Measurements from ENCODE around the gene CXCR2.
"Not testable (repeated sequence)": the region's sequence is repeated elsewhere in the genome, so short reads cannot be mapped to it uniquely, and the experiment has no call there.

The CXCR2 gene

GRCh38 chr2:218091746-218092145, 34.1 kb upstream of the CXCR2 start:
- TF ChIP-seq, protein P1, sequence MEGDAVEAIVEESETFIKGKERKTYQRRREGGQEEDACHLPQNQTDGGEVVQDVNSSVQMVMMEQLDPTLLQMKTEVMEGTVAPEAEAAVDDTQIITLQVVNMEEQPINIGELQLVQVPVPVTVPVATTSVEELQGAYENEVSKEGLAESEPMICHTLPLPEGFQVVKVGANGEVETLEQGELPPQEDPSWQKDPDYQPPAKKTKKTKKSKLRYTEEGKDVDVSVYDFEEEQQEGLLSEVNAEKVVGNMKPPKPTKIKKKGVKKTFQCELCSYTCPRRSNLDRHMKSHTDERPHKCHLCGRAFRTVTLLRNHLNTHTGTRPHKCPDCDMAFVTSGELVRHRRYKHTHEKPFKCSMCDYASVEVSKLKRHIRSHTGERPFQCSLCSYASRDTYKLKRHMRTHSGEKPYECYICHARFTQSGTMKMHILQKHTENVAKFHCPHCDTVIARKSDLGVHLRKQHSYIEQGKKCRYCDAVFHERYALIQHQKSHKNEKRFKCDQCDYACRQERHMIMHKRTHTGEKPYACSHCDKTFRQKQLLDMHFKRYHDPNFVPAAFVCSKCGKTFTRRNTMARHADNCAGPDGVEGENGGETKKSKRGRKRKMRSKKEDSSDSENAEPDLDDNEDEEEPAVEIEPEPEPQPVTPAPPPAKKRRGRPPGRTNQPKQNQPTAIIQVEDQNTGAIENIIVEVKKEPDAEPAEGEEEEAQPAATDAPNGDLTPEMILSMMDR (IDR thresholded peaks at IDR 0.05) = no peak
- Histone ChIP-seq H3K36me3 (ENCODE audit: control insufficient read depth, insufficient read depth, low read length) (no peaks in the 10 kb centered on the region), H3K4me1 (no peaks in the 10 kb centered on the region), H3K4me3 (ENCODE audit: low read depth, low read length) (no peak overlapping the region), H3K27ac (no peak overlapping the region), H3K4me2 (ENCODE audit: low read length) (no peak overlapping the region), H3K9me3 (ENCODE audit: control insufficient read depth, low read length) (no peaks in the 10 kb centered on the region), H2AFZ (no peak overlapping the region), H3K79me2 (no peaks in the 10 kb centered on the region), H3K27me3 (ENCODE audit: control insufficient read depth, insufficient read depth, low read length) (no peaks in the 10 kb centered on the region), H3K9ac (no peak overlapping the region)

GRCh38 chr2:218093879-218094278, 31.9 kb upstream of the CXCR2 start:
- H3K27ac ChIP-seq = no peak overlapping the region

DNA sequence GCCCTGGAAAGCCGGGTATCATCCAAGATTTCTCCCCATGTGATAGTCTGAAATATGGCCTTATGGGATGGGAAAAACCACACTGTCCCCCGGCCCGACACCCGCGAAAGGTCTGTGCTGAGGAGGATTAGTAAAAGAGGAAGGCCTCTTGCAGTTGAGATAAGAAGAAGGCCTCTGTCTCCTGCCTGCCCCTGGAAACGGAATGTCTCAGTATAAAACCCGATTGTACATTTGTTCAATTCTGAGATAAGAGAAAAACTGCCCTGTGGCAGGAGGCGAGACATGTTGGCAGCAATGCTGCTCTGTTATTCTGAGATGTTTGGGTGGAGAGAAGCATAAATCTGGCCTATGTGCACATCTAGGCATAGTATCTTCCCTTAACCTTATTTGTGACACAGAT, 30.0 kb upstream of the CXCR2 start:
- no peak overlapping the region for H3K9ac ChIP-seq

More at GRCh38 chr2:218093879-218094278, 31.9 kb upstream of the CXCR2 start:
- Histone ChIP-seq H3K9ac (no peak overlapping the region), H3K4me2 (ENCODE audit: low read length) (no peak overlapping the region), H3K4me3 (ENCODE audit: low read depth, low read length) (no peak overlapping the region), H3K27me3 (ENCODE audit: control insufficient read depth, insufficient read depth, low read length) (no peaks in the 10 kb centered on the region), H3K9me3 (ENCODE audit: control insufficient read depth, low read length) (no peaks in the 10 kb centered on the region), H3K79me2 (no peaks in the 10 kb centered on the region), H3K4me1 (no peaks in the 10 kb centered on the region), H2AFZ (no peak overlapping the region), H3K36me3 (ENCODE audit: control insufficient read depth, insufficient read depth, low read length) (no peaks in the 10 kb centered on the region)
- TF ChIP-seq, protein P1 (IDR thresholded peaks at IDR 0.05) = no peak

GRCh38 chr2:218097975-218098374, 27.9 kb upstream of the CXCR2 start:
- no peaks in the 10 kb centered on the region for H3K4me1 ChIP-seq
- H3K9ac ChIP-seq = no peak overlapping the region
- H3K36me3 ChIP-seq (ENCODE audit: control insufficient read depth, insufficient read depth, low read length) = no peaks in the 10 kb centered on the region
- TF ChIP-seq, protein P1 (IDR thresholded peaks at IDR 0.05) = no peak
- no peaks in the 10 kb centered on the region for H3K79me2 ChIP-seq
- H3K4me2 ChIP-seq (ENCODE audit: low read length) = no peak overlapping the region
- H3K4me3 ChIP-seq (ENCODE audit: low read depth, low read length) = no peak overlapping the region
- no peak overlapping the region for H3K27ac ChIP-seq
- no peak overlapping the region for H2AFZ ChIP-seq
- no peaks in the 10 kb centered on the region for H3K27me3 ChIP-seq (ENCODE audit: control insufficient read depth, insufficient read depth, low read length)
- no peaks in the 10 kb centered on the region for H3K9me3 ChIP-seq (ENCODE audit: control insufficient read depth, low read length)

More for the DNA sequence above, 30.0 kb upstream of the CXCR2 start:
- Histone ChIP-seq H2AFZ (no peak overlapping the region), H3K4me3 (ENCODE audit: low read depth, low read length) (no peak overlapping the region), H3K79me2 (no peaks in the 10 kb centered on the region), H3K9me3 (ENCODE audit: control insufficient read depth, low read length) (no peaks in the 10 kb centered on the region), H3K27me3 (ENCODE audit: control insufficient read depth, insufficient read depth, low read length) (no peaks in the 10 kb centered on the region), H3K36me3 (ENCODE audit: control insufficient read depth, insufficient read depth, low read length) (no peaks in the 10 kb centered on the region), H3K4me1 (no peaks in the 10 kb centered on the region), H3K4me2 (ENCODE audit: low read length) (no peak overlapping the region), H3K27ac (no peak overlapping the region)
- TF ChIP-seq, protein P1 (IDR thresholded peaks at IDR 0.05) = no peak

GRCh38 chr2:218108834-218109233, 17.0 kb upstream of the CXCR2 start:
- H3K27ac ChIP-seq; H2AFZ ChIP-seq; H3K9me3 ChIP-seq (ENCODE audit: control insufficient read depth, low read length): not testable (repeated sequence)

GRCh38 chr2:218121789-218122188, 4.0 kb upstream of the CXCR2 start:
- not testable (repeated sequence) for H3K36me3 ChIP-seq (ENCODE audit: control insufficient read depth, insufficient read depth, low read length); H3K79me2 ChIP-seq; H3K4me1 ChIP-seq; H2AFZ ChIP-seq; H3K4me2 ChIP-seq (ENCODE audit: low read length); H3K4me3 ChIP-seq (ENCODE audit: low read depth, low read length); H3K9ac ChIP-seq; H3K27ac ChIP-seq; H3K27me3 ChIP-seq (ENCODE audit: control insufficient read depth, insufficient read depth, low read length); H3K9me3 ChIP-seq (ENCODE audit: control insufficient read depth, low read length)

More at GRCh38 chr2:218108834-218109233, 17.0 kb upstream of the CXCR2 start:
- not testable (repeated sequence) for H3K4me2 ChIP-seq (ENCODE audit: low read length); H3K36me3 ChIP-seq (ENCODE audit: control insufficient read depth, insufficient read depth, low read length); H3K27me3 ChIP-seq (ENCODE audit: control insufficient read depth, insufficient read depth, low read length); H3K9ac ChIP-seq; H3K4me1 ChIP-seq; H3K4me3 ChIP-seq (ENCODE audit: low read depth, low read length); H3K79me2 ChIP-seq

- not testable (repeated sequence) for H3K9me3 ChIP-seq (ENCODE audit: control insufficient read depth, low read length); H3K4me2 ChIP-seq (ENCODE audit: low read length); H3K9ac ChIP-seq; H3K27ac ChIP-seq; H2AFZ ChIP-seq; H3K36me3 ChIP-seq (ENCODE audit: control insufficient read depth, insufficient read depth, low read length); H3K27me3 ChIP-seq (ENCODE audit: control insufficient read depth, insufficient read depth, low read length); H3K4me1 ChIP-seq; H3K4me3 ChIP-seq (ENCODE audit: low read depth, low read length); H3K79me2 ChIP-seq
These were observed 3.5 kb upstream of the CXCR2 start for GRCh38 chr2:218122286-218122685.

Data from parathyroid adenoma (tissue), 2 donors.